ENCODE results near the gene TEAD2. TPM values are rescaled to one million over a fixed set of nuclear protein-coding genes. Genes with fewer than 3 reads are reported as not detected.

The TEAD2 gene
- total RNA-seq, 4 donors from 2014 or later, result 21.8 to 83.2 (median 48.5) TPM

DNA sequence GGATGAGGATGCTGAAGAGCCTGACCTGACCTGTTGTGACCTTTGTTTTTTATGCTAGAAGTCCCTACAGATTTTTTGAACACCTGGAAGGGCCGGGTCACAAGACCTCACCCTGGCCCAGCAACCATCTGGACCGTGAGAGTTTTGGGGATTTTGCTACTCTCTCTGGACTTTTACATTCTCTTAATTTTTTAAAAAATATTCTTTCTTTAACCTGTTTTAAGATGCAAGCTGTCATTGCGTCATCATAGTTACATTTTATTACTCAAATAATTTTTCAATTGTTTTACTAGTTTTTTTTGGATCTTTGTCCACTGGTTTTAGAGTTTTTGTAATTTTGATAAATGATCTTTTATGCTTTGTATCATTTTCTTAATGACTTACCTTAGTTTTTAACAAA lies 9.0 kb upstream of the TEAD2 start:
- no peaks in the 10 kb centered on the region for H3K4me1 ChIP-seq
- H3K27me3 ChIP-seq, result no peaks in the 10 kb centered on the region
- TF ChIP-seq CTCF (IDR thresholded peaks at IDR 0.05) (no peak), POLR2A (IDR thresholded peaks at IDR 0.05) (no peak)
- H3K27ac ChIP-seq, result no peak overlapping the region
- no peak for DNase-seq
- H3K4me3 ChIP-seq, result no peak overlapping the region
- H3K36me3 ChIP-seq, result no peaks in the 10 kb centered on the region
- intact Hi-C loops (cut with DNase I; ENCODE audit: low total_unique reads), result no loop called here
- H3K9me3 ChIP-seq, result peaks cover 0 to 12% of the 10 kb centered on the region in 2 donors

GRCh38 chr19:49368711-49369358 lies 6.6 kb upstream of the TEAD2 start:
- Histone ChIP-seq H3K4me1 (no peaks in the 10 kb centered on the region), H3K27ac (no peak overlapping the region), H3K27me3 (no peaks in the 10 kb centered on the region), H3K36me3 (no peaks in the 10 kb centered on the region), H3K9me3 (peaks cover 0 to 12% of the 10 kb centered on the region in 2 donors), H3K4me3 (no peak overlapping the region)
- no peak for DNase-seq
- intact Hi-C loops (cut with DNase I; ENCODE audit: low total_unique reads), result no loop called here
- no peak for TF ChIP-seq CTCF (IDR thresholded peaks at IDR 0.05)
- no peak for TF ChIP-seq POLR2A (IDR thresholded peaks at IDR 0.05)

DNA sequence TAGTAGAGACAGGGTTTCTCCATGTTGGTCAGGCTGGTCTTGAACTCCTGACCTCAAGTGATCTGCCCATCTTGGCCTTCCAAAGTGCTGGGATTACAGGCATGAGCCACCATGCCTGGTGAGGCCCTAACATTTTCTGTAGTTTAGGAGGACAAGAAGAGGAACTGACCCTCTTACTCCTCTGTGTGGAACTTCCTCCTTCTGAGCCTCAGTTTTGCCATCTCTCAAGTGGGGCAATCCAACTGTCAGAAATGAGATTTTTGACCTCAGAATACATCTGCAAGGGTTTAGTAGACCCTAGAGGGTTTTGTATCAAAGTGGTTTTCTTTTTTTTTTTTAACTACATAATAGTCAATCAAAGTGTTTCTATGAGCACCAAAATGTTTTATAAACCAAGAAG lies 3.9 kb upstream of the TEAD2 start:
- no peak for DNase-seq
- peaks cover 0 to 12% of the 10 kb centered on the region in 2 donors for H3K9me3 ChIP-seq
- H3K4me3 ChIP-seq, result no peak overlapping the region
- no peaks in the 10 kb centered on the region for H3K36me3 ChIP-seq
- TF ChIP-seq POLR2A (IDR thresholded peaks at IDR 0.05) (no peak), CTCF (IDR thresholded peaks at IDR 0.05) (no peak)
- no peak overlapping the region for H3K27ac ChIP-seq
- no peaks in the 10 kb centered on the region for H3K27me3 ChIP-seq
- intact Hi-C loops (cut with DNase I; ENCODE audit: low total_unique reads), result no loop called here
- H3K4me1 ChIP-seq, result no peaks in the 10 kb centered on the region

GRCh38 chr19:49364083-49364737 lies 2.0 kb upstream of the TEAD2 start:
- H3K9me3 ChIP-seq, result peaks cover 0 to 6% of the 10 kb centered on the region in 2 donors
- H3K4me3 ChIP-seq, result peak overlapping the region; percentile 35 to 96
- H3K4me1 ChIP-seq, result no peaks in the 10 kb centered on the region
- peak; percentile 52 to 55 for DNase-seq
- H3K36me3 ChIP-seq, result no peaks in the 10 kb centered on the region
- H3K27me3 ChIP-seq, result no peaks in the 10 kb centered on the region
- intact Hi-C loops (cut with DNase I; ENCODE audit: low total_unique reads), result no loop called here
- no peak for TF ChIP-seq POLR2A (IDR thresholded peaks at IDR 0.05)
- TF ChIP-seq CTCF (IDR thresholded peaks at IDR 0.05), result no peak
- H3K27ac ChIP-seq, result peak overlapping the region; percentile 95 to 96

DNA sequence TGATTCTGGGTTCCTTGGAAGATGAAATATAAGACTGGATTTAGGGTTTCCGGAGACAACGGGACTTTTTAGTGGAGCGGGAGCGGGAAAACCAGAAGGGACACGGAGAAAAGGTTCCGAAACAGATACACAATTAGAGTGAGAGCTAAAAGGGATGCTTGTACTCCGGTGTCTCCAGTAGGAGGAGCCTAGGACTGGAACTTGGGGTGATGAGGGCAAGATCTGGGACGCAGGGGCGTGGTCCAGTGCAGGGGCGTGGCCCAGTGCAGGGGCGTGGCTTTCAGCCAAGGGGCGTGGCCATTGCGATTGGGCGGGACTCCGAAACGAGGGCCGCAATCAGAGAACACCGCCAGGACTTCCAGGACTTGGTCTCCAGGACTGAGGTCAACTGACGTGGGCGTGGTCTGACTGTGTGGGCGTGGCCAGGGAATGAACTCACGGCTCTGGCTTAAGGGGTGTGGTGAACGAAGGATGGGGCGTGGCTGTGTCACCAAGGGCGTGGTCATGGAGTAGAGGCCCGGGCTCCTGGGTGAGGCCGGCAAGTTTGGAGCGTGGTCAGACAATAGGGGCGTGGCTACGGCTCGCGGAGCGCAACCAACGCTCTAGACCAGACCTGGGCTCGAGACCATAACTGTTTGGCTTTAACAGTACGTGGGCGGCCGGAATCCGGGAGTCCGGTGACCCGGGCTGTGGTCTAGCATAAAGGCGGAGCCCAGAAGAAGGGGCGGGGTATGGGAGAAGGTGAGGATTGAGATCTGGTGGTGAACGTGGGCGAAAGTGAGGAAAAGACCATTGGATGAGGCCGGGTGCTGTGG lies 1.3 kb upstream of the TEAD2 start, which contains the start of gene DKKL1:
TSS of gene DKKL1 (plus strand) at position 610 of the 815 bp plus-strand sequence. CDS start at position 732, 122 bp downstream.
- peak; percentile 100 for DNase-seq

More for the DNA sequence above, 1.3 kb upstream of the TEAD2 start, which contains the start of gene DKKL1:
- no peaks in the 10 kb centered on the region for H3K9me3 ChIP-seq
- H3K4me3 ChIP-seq, result peak within 1 kb of the TSS; percentile 74 to 96
- H3K4me1 ChIP-seq, result no peaks in the 10 kb centered on the region
- H3K27ac ChIP-seq, result peak within 1 kb of the TSS; percentile 95 to 96
- H3K27me3 ChIP-seq, result no peaks in the 10 kb centered on the region
- TF ChIP-seq CTCF (IDR thresholded peaks at IDR 0.05) (peak; percentile 15 to 46 (median 35)), POLR2A (IDR thresholded peaks at IDR 0.05) (peak; percentile 79 to 85)
- intact Hi-C loops (cut with DNase I; ENCODE audit: low total_unique reads), result no loop called here
- no peaks in the 10 kb centered on the region for H3K36me3 ChIP-seq
